Measurements from ENCODE around the gene DNAH7.

The DNAH7 gene

DNA sequence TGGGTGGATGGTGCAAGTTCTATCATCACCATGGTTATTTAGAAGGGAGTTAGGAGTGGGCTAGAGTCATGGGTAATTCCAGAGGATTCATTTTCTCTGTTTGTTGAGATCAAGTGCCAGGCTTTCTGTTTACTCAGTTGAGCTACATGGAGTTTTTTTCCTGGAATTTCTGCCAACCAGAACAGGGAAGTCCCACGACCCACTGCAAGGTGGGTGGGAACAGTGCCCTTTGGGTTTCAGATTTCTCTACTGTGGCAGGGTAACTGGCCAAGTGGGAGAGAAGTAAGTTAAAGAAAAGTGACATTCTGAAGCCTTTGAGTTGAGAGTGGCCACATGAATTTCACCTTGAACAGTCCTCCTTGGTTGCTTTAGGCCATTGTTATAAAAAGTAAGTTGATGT lies 272.8 kb downstream of the DNAH7 start:
- no peak for DNase-seq

DNA sequence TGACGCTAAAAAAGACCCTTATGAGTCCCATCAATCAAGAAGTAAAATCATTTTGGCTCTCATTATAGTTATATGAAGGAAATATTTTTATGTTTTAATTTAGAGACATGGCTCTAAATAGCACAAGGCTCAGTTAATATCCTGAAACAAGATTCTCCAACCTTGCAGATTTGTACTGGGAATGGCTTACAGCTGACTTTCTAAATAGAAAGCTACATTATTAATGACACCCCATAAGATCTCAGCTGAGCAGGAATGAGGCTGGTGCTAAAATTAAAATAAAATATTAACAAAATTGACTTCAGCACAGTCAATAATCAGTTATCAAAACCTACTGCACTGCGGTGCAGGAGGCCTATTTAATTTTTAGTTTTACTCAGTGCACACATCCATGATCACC lies 274.8 kb downstream of the DNAH7 start:
- DNase-seq: no peak

DNA sequence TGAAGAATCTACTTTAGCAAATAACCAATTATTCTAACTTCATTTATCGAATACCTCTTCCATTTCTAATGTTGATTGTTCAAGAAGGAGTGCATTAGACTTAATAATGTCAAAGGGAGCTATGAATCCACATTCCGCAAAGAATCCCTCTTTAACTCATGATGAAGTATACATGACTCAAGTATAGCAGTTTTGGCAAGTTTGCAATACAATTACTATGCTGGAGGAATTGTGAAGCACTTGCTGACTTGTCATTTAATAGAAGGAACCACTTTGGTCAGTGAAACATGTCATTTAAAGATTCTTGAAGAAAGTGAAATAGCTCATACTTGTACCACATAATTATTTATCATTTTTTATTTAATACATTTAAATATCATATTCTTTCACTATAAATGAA lies 286.5 kb downstream of the DNAH7 start:
- no peak for DNase-seq

DNA sequence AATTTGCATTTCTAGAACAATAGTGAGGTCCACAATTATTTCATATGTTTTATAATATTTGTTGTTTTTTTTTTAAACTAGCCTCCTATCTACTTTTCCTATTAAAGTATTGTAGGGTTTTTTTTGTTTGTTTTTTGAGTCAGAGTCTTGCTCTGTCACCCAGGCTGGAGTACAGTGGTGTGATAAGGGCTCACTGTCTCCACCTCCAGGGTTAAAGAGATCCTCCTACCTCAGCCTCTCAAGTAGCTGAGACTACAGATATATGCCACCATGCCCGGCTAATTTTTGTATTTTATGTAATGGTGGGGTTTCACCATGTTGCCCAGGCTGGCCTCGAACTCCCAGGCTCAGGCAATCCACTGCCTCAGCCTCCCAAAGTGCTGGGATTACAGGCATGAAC lies 289.1 kb downstream of the DNAH7 start:
- no peak for DNase-seq

DNA sequence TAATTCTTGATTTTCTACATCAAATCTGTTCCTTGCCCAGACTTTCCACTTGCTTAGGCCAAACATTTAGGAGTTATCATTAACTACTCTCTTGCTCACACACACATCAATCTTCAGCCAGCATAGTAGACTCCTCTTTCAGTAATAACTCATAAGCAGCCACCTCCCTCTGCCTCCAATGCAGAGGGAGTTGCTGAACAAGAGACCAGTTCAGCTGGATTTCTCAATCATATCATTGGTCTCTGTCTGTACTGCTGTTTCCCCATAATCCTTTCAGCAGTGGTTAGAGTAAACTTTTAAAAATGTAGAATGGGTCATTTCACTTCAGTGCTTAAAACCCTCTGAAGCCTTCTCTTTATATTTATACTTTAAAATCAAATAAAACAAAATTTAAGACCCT lies 298.7 kb downstream of the DNAH7 start:
- no peak for DNase-seq

DNA sequence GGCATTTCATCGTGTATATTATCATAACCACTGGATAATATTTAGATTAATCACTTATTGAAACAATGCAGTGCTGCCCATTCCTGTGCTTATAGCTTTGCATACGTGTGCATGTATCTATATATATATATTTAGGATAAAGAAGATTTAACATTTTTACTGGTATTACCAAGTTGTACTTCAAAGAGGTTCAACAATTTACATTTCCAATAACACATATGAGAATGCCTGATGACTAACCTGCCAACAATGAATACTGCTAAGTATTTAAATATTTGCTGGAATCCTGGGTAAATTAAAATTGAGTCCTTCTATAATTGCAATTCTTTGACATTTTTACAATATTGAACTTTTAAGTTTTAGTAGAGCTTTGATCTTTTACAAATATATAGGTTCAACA lies 300.2 kb downstream of the DNAH7 start:
- DNase-seq: no peak

DNA sequence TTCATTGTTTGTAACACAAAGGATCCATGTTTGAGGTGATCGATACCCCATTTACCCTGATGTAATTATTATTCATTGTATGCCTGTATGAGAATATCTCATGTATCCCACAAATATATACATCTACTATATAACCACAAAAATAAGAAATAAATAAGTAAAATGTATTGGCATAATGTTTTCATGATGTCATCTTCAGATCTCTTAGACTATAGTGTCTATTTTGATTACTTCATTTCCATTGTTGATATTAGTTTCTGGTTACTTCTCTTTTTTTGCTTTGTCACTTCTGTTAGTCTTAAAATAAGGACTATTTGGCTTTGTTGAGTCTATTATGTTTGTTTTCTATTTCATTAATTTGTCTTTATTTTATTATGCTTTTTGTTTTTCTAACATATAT lies 301.9 kb downstream of the DNAH7 start:
- no peak for DNase-seq

DNA sequence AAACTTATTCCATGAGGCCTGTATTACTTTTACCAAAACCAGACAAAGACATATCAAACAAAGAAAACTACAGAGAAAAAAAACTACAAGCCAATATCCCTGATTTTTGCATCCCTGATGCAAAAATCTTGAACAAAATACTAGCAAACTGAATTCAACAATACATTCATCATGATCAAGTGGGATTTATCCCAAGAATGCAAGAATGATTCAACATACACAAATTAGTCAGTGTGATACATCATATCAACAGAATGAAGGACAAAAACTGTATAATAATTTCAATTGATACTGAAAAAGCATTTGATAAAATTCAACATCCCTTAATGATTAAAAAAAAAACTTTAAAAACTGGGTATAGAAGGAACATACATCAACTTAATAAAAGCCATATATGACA lies 304.8 kb downstream of the DNAH7 start:
- no peak for DNase-seq

DNA sequence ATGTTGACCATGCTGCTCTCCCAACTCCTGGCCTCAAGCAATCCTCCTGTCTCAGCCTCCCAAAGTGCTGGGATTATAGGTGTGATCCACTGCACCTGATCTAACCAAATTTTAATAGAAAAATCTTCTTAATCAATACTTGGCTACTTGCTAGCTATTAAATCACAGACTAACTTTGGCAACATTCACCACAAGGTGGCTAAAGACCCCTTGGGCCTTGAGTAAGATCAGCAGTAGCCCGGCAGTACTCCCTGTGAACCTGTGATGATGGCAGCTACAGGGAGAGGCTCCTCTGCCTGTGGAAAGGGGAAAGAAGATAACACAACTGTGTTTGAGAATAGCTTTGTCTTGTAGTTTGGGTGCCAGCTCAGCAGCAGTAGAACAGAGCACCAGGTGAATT lies 308.8 kb downstream of the DNAH7 start:
- no peak for DNase-seq

DNA sequence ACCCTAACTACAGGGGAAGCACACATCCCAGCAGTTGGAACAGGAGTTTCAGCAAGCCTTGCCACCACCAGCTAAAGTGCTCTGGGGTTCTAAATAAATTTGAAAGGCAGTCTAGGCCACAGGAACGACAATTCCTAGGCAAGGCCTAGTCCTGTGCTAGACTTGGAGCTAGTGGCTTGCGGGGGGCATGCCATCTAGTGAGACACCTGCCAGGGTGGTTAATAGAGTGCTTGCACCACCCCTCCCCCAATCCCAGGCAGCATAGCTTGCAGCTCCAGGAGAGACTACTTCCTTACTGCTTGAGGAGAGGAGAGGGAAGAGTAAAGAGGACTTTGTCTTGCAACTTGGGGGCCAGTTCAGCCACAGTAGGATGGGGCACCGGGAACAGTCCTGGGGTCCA lies 309.8 kb downstream of the DNAH7 start:
- no peak for DNase-seq

DNA sequence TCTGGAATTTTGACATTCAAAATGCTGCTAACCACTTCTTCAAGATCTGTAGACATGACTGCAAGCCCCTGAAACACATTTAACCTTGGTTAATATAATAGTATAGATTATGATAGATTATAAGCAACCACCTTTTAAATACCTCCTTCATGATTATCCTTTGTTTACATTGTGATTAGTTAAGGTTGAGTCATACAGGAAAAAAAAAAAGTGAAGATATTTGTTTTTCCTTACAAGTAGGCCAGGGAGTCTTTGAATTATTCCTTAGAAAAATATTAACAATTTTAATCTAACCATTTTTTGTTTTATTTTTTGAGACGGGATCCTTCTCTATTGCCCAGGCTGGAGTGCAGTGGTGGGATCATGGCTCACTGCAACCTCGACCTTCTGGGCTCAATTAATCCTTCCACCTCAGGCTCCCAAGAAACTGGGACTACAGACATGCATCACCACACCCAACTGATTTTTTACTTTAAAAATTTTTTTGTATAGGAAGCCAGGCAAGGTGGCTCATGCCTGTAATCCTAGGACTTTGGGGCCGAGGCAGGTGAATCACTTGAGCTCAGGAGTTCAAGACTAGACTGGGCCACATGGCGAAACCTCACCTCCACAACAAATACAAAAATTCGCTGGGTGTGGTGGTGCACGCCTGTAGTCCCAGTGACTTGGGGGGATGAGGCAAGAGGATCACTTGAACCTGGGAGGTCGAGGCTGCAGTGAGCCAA lies 312.3 kb downstream of the DNAH7 start:
- no peak for DNase-seq

DNA sequence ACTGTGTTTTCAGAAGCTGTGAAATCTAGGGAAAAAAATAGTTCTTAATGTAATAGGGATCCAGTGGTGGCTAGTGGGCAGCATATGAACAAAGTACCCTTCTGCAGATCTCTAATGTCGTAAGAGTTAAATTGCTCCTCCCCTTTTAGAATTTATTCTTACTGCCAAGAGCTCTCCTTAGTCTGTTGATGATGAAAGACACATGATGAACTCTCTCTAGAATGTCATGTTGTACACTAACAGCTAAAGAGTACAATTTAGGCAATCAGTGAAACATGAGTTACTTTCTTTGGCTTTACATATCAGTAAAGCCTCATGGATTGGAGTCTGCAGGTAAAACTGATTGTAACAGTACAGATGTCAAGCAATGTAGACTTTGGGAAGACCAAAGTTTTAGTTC lies 327.4 kb downstream of the DNAH7 start:
- DNase-seq: no peak

DNA sequence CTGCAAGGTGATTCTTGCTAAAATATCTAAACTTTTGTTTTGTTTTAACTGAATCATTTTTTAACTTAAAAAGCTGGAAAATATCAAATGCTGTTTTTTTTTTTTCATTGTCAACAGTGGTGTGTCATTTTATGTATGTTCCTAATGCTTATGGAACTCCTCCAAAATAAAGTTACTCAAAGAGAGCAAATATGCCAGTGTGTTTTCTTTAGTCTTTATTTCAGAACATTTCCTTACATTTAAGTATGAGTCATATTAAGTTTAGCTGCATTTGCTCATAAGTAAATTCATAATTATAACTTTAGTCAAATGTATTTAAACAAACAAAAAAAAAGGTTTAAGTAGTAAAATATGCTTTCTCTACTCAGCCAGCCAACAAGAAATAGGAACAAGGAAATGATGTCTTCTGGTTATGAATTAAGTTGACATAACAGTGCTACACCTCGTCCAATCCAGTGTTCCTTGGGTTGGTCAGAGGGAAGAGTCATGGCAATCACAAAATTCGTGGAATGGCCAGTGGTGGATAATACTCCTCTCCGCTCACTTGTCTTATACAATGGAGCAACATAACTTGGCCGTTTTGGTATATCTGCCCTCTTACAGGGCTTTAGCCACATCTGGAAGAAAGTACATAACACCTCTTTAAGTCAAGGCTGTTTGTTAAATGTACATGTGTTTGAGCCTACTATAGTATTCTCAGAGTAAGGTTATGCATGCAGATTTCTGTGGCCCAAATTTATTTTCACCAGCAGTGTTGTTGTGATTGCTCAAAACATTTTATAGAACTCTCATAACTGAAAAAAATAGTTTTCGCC lies 330.9 kb downstream of the DNAH7 start:
- no peak for DNase-seq

DNA sequence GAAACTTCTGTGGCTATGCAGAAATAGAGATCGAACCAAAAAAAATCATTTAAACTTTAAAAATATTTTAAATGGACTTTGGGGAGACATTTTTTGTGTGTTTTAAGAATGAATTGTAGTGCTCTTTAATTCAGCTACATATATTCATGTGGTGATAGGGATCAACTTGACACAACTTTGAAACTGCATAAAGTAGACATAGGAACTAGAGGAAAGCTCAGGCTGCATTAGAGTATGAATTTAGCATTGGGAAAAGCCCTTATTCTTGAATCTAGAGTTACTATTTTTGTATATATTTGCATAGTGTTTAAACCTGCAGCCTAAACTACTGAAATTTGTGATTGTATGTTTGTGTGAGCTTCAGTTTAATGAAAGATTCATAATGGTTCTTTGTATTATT lies 333.3 kb downstream of the DNAH7 start:
- DNase-seq: no peak

DNA sequence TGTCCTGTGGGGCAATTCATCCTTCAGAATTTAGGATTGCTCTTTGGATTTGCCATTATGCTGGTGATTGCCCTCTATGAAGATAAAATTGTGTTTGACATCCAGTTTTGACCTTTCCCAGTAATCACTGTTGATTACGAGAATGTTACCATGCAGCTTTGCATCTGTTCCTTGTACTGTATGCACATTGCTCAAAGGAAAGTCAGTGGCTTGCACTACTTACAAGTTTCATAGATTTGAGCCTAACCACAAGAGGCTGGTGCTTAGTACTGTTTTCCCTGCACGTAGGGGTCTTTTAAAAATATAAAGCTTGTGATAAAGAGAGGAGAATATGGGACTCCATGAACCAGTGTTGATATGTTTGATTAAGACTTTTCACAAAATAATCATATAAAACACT lies 333.7 kb downstream of the DNAH7 start:
- no peak for DNase-seq

DNA sequence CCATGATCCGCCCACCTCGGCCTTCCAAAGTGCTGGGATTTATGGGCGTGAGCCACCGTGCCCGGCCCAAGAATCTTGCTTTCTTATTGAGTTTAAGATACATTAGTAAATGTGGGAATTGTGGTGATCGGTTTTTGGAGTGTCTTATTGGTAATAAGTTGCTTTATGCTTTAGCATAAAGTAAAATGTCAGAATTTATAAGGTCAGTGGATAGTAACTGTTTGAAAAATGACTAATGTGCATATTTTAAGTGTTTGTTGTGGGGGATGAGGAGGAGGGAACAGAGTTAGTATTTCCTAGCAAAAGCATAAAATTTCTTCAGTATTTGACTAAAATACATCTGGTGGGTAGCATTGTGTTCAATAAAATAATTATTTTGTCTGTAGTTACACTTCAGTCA lies 334.2 kb downstream of the DNAH7 start:
- no peak for DNase-seq

DNA sequence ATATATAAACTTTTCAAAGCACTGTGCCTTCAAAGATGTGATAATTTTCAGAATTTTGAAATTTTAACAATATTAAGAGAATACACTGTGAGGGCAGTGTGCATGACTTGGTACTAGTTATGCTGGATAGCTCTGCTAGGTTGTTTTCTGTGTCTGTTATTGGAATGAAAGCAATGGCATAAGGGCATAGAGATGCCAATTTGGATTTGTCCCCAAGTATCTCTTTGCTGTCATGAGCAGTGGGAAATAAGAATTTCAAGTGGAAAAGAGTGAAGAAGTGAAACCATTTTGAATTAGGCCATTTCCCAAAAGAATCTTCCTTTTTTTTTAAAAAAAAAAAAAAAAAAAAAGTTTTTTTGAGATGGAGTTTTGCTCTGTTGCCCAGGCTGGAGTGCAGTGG lies 334.8 kb downstream of the DNAH7 start:
- no peak for DNase-seq

DNA sequence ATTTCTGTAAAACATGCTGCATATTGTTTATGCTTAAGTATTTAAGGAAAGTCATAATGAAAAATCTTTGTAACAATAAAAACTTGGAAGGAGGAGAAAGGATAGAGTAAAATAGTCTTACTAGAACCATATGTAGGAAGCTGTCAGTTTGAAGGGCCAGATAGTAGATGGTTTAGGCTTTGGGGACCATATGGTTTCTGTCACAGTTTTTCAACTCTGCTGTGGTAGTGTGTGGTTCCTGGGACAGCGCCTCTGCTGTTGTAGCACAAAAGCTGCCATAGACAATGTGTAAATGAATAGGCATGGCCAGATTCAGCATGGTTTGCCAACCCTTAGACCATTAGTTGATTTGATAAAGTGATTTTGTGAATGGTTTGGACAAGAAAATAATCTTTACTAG lies 336.1 kb downstream of the DNAH7 start:
- DNase-seq: no peak

DNA sequence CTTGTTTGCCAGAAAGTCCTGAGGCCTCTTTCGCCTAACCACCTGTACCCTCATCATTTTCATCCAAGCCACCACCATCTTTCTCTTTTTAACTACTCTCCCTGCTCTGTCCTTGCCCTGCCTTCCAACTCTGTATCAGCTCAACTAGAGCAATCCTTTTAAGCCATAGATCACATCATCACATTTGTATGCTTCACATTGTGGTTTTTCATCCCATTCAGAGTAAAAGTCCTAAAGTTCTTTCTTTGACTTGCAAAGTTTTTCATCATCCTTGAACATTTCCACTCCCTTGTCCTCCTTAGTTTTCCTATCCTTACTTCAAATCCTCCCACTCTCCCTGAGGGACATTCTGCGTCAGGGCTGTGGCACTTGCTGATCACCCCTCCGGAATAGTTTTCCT lies 337.7 kb downstream of the DNAH7 start:
- no peak for DNase-seq

DNA sequence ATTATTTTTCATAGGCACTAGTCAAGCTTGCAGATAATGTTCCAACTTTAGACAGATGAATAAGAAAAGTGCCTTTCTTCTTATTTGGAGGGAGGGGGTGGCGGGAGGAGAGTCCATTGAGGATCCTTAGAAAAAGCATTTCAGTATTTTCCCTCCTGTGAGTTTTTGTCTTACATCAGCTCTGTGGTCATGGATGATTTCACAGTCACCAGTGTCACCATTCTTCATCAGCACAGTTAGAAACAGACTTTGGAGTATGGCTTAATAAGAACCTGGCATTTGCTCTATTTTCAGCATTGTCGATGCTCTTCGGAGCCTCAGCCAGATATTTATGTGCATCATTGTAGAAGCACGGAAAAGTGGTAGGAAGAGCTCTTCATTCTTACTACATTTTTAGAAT lies 341.5 kb downstream of the DNAH7 start:
- DNase-seq: no peak

DNA sequence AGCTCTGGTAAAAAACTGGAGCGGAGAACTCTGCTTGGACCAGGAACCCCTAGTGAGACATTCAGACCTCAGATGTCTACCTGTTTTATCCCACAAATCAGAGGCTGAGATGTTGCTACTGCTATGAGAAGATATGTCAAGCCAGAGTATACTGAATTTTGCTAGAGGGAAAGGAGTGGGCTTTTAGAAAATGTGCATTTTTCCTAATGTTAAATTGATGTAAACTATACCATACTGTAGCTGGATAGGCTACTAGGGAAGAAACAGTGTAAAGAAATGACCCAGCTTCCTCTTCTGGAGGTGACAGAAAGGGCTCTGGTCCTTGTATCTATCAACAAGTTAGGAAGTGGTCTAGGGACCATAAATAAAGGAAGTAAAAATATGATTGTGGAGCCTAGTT lies 346.6 kb downstream of the DNAH7 start:
- DNase-seq: no peak

DNA sequence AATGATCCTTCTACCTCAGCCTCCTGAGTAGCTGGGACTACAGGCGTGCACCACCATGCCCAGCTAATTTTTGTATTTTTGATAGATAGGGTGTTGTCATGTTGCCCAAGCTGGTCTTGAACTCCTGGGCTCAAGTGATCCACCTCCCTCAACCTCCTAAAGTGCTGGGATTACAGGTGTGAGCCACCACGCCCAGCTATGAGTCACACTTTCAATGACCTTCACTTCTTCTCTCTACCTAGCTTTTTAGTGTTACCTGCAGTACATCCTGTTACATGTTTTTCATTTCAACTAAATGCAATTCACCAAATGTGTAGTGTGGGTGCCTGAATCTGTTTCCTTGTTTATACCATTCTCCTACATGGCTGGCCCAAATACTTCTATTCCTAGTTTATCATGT lies 347.6 kb downstream of the DNAH7 start:
- DNase-seq: no peak

DNA sequence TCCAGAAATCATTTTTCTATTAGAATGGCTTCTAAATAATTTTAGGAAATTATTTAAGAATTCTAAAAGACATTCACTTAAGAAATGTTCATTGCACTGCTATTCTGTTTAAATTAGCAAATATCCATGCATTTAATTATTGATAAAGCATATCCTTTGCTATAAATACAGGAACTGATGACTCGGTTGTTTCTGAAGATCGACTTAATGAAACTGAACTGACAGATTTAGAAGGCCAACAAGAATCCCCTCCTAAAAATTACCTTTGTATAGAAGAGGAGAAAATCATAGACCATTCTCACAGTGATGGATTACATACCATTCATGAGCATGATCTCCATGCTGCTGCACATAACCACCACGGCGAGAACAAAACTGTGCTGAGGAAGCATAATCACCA lies 352.2 kb downstream of the DNAH7 start:
- no peak for DNase-seq

DNA sequence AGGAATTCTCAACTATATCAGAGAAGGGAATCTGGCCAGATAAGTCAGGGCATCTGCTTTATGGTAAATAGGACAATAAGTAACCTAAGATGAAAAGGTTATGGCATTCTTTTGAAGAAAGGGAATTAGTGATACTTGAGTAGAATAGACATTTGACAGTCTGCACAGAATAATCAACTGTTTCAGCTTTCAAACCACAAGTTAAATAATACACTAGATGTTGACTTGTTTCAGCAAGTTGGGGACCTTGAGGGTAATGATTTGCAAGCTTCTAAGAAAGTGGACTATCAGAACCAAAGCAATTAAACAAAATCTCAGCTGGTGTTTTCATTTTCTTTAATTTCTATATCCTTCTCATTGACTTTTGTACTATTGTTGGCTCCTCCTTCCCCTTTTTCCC lies 357.2 kb downstream of the DNAH7 start:
- no peak for DNase-seq

Measured in T-helper 9 cell (primary cell).